Measurements from ENCODE around the gene KIF4A.

- TF ChIP-seq POLR2AphosphoS5 (IDR thresholded peaks at IDR 0.05) (no peak), CTCF (IDR thresholded peaks at IDR 0.05) (no peak)
These were observed 152.3 kb downstream of the KIF4A start for GRCh38 chrX:70442224-70442623.
